OCI-M2 (cell line): ENCODE results near the gene APOBEC3H.
"Not testable (repeated sequence)": the region's sequence is repeated elsewhere in the genome, so short reads cannot be mapped to it uniquely, and the experiment has no call there.

Experiments used
- DNase-seq: peaks from one replicate; lab custom pipeline; 2025; ENCODE audit not compliant: unreplicated experiment; lab: John Stamatoyannopoulos, UW

Gene APOBEC3H

GRCh38 chr22:39097098-39098020, at the start of gene APOBEC3H:
APOBEC3H (plus strand) TSS chr22:39097244; CDS start chr22:39100279, 3,035 bp downstream.
- no peak for DNase-seq

- DNase-seq: not testable (repeated sequence)
Measured at GRCh38 chr22:39049486-39049885, 47.6 kb upstream of the APOBEC3H start.

GRCh38 chr22:39051844-39052495, 45.1 kb upstream of the APOBEC3H start:
- DNase-seq: not testable (repeated sequence)

- no peak for DNase-seq
Measured at GRCh38 chr22:39055658-39056057, 41.4 kb upstream of the APOBEC3H start.

- DNase-seq: not testable (repeated sequence)
Measured at GRCh38 chr22:39061290-39061689, 35.8 kb upstream of the APOBEC3H start.

GRCh38 chr22:39061951-39062350, 35.1 kb upstream of the APOBEC3H start:
- DNase-seq: not testable (repeated sequence)

GRCh38 chr22:39063904-39064303, 33.1 kb upstream of the APOBEC3H start:
- not testable (repeated sequence) for DNase-seq

GRCh38 chr22:39066442-39067276, 30.4 kb upstream of the APOBEC3H start:
- DNase-seq: not testable (repeated sequence)

- DNase-seq: no peak
Measured at GRCh38 chr22:39068033-39068785, 28.8 kb upstream of the APOBEC3H start.

- DNase-seq: no peak
Measured at GRCh38 chr22:39070186-39070585, 26.9 kb upstream of the APOBEC3H start.

GRCh38 chr22:39072581-39072981, 24.5 kb upstream of the APOBEC3H start:
- not testable (repeated sequence) for DNase-seq

- no peak for DNase-seq
Measured at GRCh38 chr22:39073981-39074380, 23.1 kb upstream of the APOBEC3H start.

GRCh38 chr22:39076155-39077025, 20.7 kb upstream of the APOBEC3H start:
- not testable (repeated sequence) for DNase-seq

- DNase-seq: not testable (repeated sequence)
Measured at GRCh38 chr22:39077026-39077840, 19.8 kb upstream of the APOBEC3H start, which contains the start of gene APOBEC3G. APOBEC3G (plus strand) TSS chr22:39077275; CDS start chr22:39077362, 87 bp downstream.

GRCh38 chr22:39077912-39078311, 19.1 kb upstream of the APOBEC3H start:
- DNase-seq: not testable (repeated sequence)

- no peak for DNase-seq
Measured at GRCh38 chr22:39078329-39078728, 18.7 kb upstream of the APOBEC3H start.

GRCh38 chr22:39079054-39079637, 17.9 kb upstream of the APOBEC3H start:
- not testable (repeated sequence) for DNase-seq
